SW 1271 (cell line): Measurements from ENCODE around the gene SPAG9.

Experiments
- DNase-seq, 2 experiments: peaks; one replicate each; lab custom pipeline; 2025; lab: John Stamatoyannopoulos, UW

The SPAG9 gene

GRCh38 chr17:51035431-51035830 lies 85.2 kb downstream of the SPAG9 start:
- peak in 1 of 2 experiments; percentile 13 for DNase-seq

- DNase-seq: no peak
These were observed 85.9 kb downstream of the SPAG9 start for GRCh38 chr17:51034800-51035199.

GRCh38 chr17:51032850-51033249 lies 87.8 kb downstream of the SPAG9 start:
- no peak for DNase-seq

GRCh38 chr17:51029568-51030463 lies 90.9 kb downstream of the SPAG9 start:
- no peak for DNase-seq

- no peak for DNase-seq
These were observed 91.5 kb downstream of the SPAG9 start for GRCh38 chr17:51029142-51029541.

- DNase-seq: no peak
These were observed 92.3 kb downstream of the SPAG9 start for GRCh38 chr17:51028176-51028863.

- no peak for DNase-seq
These were observed 102.1 kb downstream of the SPAG9 start for GRCh38 chr17:51018541-51018940.

- DNase-seq: no peak
These were observed 103.4 kb downstream of the SPAG9 start for GRCh38 chr17:51017270-51017669.

GRCh38 chr17:51016099-51016498 lies 104.6 kb downstream of the SPAG9 start:
- no peak for DNase-seq

- no peak for DNase-seq
These were observed 105.5 kb downstream of the SPAG9 start for GRCh38 chr17:51015145-51015558.

- DNase-seq: no peak
These were observed 106.5 kb downstream of the SPAG9 start for GRCh38 chr17:51014129-51014528.

GRCh38 chr17:51013322-51013721 lies 107.3 kb downstream of the SPAG9 start:
- no peak for DNase-seq

GRCh38 chr17:51012538-51012937 lies 108.1 kb downstream of the SPAG9 start:
- no peak for DNase-seq

- no peak for DNase-seq
These were observed 110.4 kb downstream of the SPAG9 start for GRCh38 chr17:51010173-51010675.

GRCh38 chr17:51006601-51007000 lies 114.1 kb downstream of the SPAG9 start:
- no peak for DNase-seq

GRCh38 chr17:51005768-51006167 lies 114.9 kb downstream of the SPAG9 start:
- DNase-seq: no peak

- no peak for DNase-seq
These were observed 116.4 kb downstream of the SPAG9 start for GRCh38 chr17:51004249-51004648.

- peak in 1 of 2 experiments; percentile 68 for DNase-seq
These were observed 119.6 kb downstream of the SPAG9 start for GRCh38 chr17:51000835-51001638.

GRCh38 chr17:50995668-50996067 lies 125.0 kb downstream of the SPAG9 start:
- DNase-seq: no peak

- DNase-seq: no peak
These were observed 127.1 kb downstream of the SPAG9 start for GRCh38 chr17:50993544-50993943.

GRCh38 chr17:50989149-50989548 lies 131.5 kb downstream of the SPAG9 start:
- no peak for DNase-seq

- no peak for DNase-seq
These were observed 132.2 kb downstream of the SPAG9 start for GRCh38 chr17:50988427-50988826.
